ENCODE results near the gene NR3C2.

- TF ChIP-seq CTCF (conservative IDR thresholded peaks at IDR 0.05) (no peak), EZH2 (IDR thresholded peaks at IDR 0.05; ENCODE audit: low read depth) (no peak)
These were observed 97.3 kb downstream of the NR3C2 start for GRCh38 chr4:148344941-148345340.

Measured in PC-9 (cell line).